ENCODE data around the gene STX1B. TPM values are rescaled to one million over a fixed set of nuclear protein-coding genes. Genes with fewer than 3 reads are reported as not detected.

Gene STX1B
- total and polyA plus RNA-seq, 4 donors, result 0.09 to 1.2 (median 0.51) TPM

DNA sequence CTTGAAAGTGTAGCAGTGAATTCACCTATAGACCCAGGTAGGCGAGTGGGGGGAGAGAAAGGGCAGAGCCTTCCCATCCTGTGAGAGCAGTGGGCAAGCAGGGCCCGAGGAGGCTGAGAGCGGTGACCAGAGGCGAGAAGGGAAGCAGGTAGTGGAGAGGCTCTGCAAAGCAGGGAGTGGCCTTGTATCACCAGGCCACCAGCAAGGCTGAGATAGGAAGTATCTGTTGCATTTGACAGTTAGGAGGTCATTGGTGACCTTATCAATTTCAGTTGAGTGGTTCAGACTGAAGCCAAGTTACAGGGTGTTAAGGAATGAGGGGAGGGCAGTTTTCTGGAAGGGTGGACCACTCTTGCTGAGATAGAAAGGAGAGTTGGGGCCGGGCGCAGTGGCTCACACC is 36.1 kb downstream of the STX1B start:
- 97% methylated on average over 6 of the region's 6 CpGs for WGBS
- H3K4me1 ChIP-seq (ENCODE audit: control insufficient read depth in 4 of 4, insufficient read depth in 4 of 4, low read length in 3 of 4), result no peaks in the 10 kb centered on the region

DNA sequence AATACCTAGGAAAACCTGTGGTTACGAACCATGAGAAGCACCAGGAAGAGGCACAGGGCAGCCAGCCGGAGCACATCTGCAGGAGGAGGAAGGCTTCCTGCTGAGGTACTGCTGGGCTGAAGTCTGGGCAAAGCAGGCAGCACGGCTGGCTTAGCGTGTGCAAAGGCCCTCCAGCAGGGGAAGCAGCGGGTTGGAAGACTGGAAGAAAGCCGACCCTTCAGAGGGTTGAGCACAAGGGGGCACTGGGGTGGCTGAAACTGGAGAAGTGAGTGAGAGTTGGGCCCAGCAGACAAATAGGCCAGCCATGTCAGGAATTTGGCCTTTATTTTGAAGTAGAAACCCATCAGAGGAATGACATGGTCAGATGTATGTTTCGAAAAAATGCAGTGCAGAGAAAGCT is 37.6 kb downstream of the STX1B start:
- no peaks in the 10 kb centered on the region for H3K27me3 ChIP-seq (ENCODE audit: control insufficient read depth in 4 of 4, insufficient read depth in 4 of 4, low read length in 3 of 4)
- 92% methylated on average over 7 of the region's 7 CpGs for WGBS

More for the DNA sequence above, 36.1 kb downstream of the STX1B start:
- H3K27ac ChIP-seq (ENCODE audit: low read depth in 1 of 2, low read length in 2 of 2), result no peak overlapping the region
- no peak overlapping the region for H3K4me3 ChIP-seq (ENCODE audit: low read depth in 1 of 3, low read length in 3 of 3)
- peaks cover 29 to 80% (median 45%) of the 10 kb centered on the region in 4 donors for H3K36me3 ChIP-seq (ENCODE audit: control insufficient read depth in 4 of 4, insufficient read depth in 3 of 4, low read depth in 1 of 4, low read length in 3 of 4)
- no peaks in the 10 kb centered on the region for H3K9me3 ChIP-seq (ENCODE audit: control insufficient read depth in 4 of 4, low read length in 3 of 4)
- no peak overlapping the region for H3K9ac ChIP-seq (ENCODE audit: low read depth in 1 of 2, low read length in 2 of 2)
- TF ChIP-seq YY1 (IDR thresholded peaks at IDR 0.05), result no peak
- no peak for DNase-seq (ENCODE audit: low spot score)
- H3K27me3 ChIP-seq (ENCODE audit: control insufficient read depth in 4 of 4, insufficient read depth in 4 of 4, low read length in 3 of 4), result no peaks in the 10 kb centered on the region

DNA sequence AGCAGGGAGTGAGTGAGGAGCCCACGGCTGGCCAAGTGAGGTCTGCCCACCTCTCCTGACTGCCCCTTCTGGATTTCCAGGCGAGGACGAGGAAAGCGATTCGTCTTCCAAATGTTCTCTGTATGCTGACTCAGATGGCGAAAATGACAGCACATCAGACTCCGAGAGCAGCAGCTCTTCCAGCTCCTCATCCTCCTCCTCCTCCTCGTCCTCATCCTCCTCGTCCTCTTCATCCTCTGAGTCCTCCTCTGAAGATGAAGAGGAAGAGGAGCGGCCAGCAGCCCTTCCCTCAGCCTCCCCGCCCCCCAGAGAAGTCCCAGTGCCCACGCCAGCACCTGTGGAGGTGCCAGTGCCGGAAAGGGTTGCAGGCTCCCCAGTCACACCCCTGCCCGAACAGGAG is 39.1 kb downstream of the STX1B start:
- TF ChIP-seq TAF1 (conservative IDR thresholded peaks at IDR 0.05), result no peak
- TF ChIP-seq NR2F2 (IDR thresholded peaks at IDR 0.05), result no peak
- no peak for TF ChIP-seq GABPA (IDR thresholded peaks at IDR 0.05 in 1 of 2, conservative IDR thresholded peaks at IDR 0.05 in 1 of 2)
- no peak for TF ChIP-seq YY1 (IDR thresholded peaks at IDR 0.05)
- WGBS, result 97% methylated on average over 14 of the region's 14 CpGs
- peaks cover 27 to 75% (median 49%) of the 10 kb centered on the region in 4 donors for H3K36me3 ChIP-seq (ENCODE audit: control insufficient read depth in 4 of 4, insufficient read depth in 3 of 4, low read depth in 1 of 4, low read length in 3 of 4)
- no peak overlapping the region for H3K27ac ChIP-seq (ENCODE audit: low read depth in 1 of 2, low read length in 2 of 2)
- no peaks in the 10 kb centered on the region for H3K4me1 ChIP-seq (ENCODE audit: control insufficient read depth in 4 of 4, insufficient read depth in 4 of 4, low read length in 3 of 4)
- H3K4me3 ChIP-seq (ENCODE audit: low read depth in 1 of 3, low read length in 3 of 3), result no peak overlapping the region
- H3K27me3 ChIP-seq (ENCODE audit: control insufficient read depth in 4 of 4, insufficient read depth in 4 of 4, low read length in 3 of 4), result no peaks in the 10 kb centered on the region
- DNase-seq (ENCODE audit: low spot score), result no peak
- H3K9me3 ChIP-seq (ENCODE audit: control insufficient read depth in 4 of 4, low read length in 3 of 4), result no peaks in the 10 kb centered on the region
- H3K9ac ChIP-seq (ENCODE audit: low read depth in 1 of 2, low read length in 2 of 2), result no peak overlapping the region

More for the DNA sequence above, 37.6 kb downstream of the STX1B start:
- no peak overlapping the region for H3K9ac ChIP-seq (ENCODE audit: low read depth in 1 of 2, low read length in 2 of 2)
- no peaks in the 10 kb centered on the region for H3K9me3 ChIP-seq (ENCODE audit: control insufficient read depth in 4 of 4, low read length in 3 of 4)
- no peaks in the 10 kb centered on the region for H3K4me1 ChIP-seq (ENCODE audit: control insufficient read depth in 4 of 4, insufficient read depth in 4 of 4, low read length in 3 of 4)
- TF ChIP-seq, protein P1, sequence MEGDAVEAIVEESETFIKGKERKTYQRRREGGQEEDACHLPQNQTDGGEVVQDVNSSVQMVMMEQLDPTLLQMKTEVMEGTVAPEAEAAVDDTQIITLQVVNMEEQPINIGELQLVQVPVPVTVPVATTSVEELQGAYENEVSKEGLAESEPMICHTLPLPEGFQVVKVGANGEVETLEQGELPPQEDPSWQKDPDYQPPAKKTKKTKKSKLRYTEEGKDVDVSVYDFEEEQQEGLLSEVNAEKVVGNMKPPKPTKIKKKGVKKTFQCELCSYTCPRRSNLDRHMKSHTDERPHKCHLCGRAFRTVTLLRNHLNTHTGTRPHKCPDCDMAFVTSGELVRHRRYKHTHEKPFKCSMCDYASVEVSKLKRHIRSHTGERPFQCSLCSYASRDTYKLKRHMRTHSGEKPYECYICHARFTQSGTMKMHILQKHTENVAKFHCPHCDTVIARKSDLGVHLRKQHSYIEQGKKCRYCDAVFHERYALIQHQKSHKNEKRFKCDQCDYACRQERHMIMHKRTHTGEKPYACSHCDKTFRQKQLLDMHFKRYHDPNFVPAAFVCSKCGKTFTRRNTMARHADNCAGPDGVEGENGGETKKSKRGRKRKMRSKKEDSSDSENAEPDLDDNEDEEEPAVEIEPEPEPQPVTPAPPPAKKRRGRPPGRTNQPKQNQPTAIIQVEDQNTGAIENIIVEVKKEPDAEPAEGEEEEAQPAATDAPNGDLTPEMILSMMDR (IDR thresholded peaks at IDR 0.05; ENCODE audit: low read depth, low read length, missing input control), result no peak
- peaks cover 33 to 79% (median 46%) of the 10 kb centered on the region in 4 donors for H3K36me3 ChIP-seq (ENCODE audit: control insufficient read depth in 4 of 4, insufficient read depth in 3 of 4, low read depth in 1 of 4, low read length in 3 of 4)
- no peak overlapping the region for H3K4me3 ChIP-seq (ENCODE audit: low read depth in 1 of 3, low read length in 3 of 3)
- no peak overlapping the region for H3K27ac ChIP-seq (ENCODE audit: low read depth in 1 of 2, low read length in 2 of 2)
- no peak for DNase-seq (ENCODE audit: low spot score)

DNA sequence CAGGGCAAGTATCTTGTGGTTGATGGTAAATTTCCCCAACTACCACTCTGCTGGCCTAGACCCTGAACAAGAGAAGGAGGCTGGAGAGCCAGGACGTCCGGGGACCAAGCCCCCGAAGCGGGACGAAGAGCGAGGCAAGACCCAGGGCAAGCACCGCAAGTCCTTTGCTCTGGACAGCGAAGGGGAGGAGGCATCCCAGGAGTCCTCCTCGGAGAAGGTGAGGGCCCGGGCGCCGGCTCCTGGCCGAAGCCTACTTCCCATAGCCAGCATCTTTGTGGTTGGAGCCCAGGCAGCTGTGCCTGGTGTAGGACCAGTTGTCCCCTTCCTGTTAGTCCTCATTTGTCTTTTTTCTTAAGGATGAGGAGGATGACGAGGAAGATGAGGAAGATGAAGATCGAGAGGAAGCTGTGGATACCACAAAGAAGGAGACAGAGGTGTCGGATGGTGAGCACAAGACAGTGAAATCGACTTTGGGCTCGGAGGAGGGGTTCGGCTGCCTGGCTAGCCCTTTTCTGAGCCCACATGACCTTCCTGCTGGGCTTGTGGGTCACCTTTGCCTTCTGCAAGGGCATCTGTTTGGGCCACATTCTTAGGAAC is 41.1 kb downstream of the STX1B start:
- no peak overlapping the region for H3K4me3 ChIP-seq (ENCODE audit: low read depth in 1 of 3, low read length in 3 of 3)
- H3K4me1 ChIP-seq (ENCODE audit: control insufficient read depth in 4 of 4, insufficient read depth in 4 of 4, low read length in 3 of 4), result no peaks in the 10 kb centered on the region
- DNase-seq (ENCODE audit: low spot score), result no peak
- 96% methylated on average over 19 of the region's 19 CpGs for WGBS
- TF ChIP-seq, protein P2, sequence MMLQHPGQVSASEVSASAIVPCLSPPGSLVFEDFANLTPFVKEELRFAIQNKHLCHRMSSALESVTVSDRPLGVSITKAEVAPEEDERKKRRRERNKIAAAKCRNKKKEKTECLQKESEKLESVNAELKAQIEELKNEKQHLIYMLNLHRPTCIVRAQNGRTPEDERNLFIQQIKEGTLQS (IDR thresholded peaks at IDR 0.05), result no peak
- TF ChIP-seq GABPA (IDR thresholded peaks at IDR 0.05 in 1 of 2, conservative IDR thresholded peaks at IDR 0.05 in 1 of 2), result no peak
- TF ChIP-seq, protein P3, sequence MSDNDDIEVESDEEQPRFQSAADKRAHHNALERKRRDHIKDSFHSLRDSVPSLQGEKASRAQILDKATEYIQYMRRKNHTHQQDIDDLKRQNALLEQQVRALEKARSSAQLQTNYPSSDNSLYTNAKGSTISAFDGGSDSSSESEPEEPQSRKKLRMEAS (IDR thresholded peaks at IDR 0.05), result no peak
- no peak for TF ChIP-seq TAF1 (conservative IDR thresholded peaks at IDR 0.05)
- TF ChIP-seq JUND (IDR thresholded peaks at IDR 0.05), result no peak
- TF ChIP-seq, protein P4, sequence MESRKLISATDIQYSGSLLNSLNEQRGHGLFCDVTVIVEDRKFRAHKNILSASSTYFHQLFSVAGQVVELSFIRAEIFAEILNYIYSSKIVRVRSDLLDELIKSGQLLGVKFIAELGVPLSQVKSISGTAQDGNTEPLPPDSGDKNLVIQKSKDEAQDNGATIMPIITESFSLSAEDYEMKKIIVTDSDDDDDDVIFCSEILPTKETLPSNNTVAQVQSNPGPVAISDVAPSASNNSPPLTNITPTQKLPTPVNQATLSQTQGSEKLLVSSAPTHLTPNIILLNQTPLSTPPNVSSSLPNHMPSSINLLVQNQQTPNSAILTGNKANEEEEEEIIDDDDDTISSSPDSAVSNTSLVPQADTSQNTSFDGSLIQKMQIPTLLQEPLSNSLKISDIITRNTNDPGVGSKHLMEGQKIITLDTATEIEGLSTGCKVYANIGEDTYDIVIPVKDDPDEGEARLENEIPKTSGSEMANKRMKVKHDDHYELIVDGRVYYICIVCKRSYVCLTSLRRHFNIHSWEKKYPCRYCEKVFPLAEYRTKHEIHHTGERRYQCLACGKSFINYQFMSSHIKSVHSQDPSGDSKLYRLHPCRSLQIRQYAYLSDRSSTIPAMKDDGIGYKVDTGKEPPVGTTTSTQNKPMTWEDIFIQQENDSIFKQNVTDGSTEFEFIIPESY (IDR thresholded peaks at IDR 0.05), result no peak
- no peaks in the 10 kb centered on the region for H3K27me3 ChIP-seq (ENCODE audit: control insufficient read depth in 4 of 4, insufficient read depth in 4 of 4, low read length in 3 of 4)
- H3K36me3 ChIP-seq (ENCODE audit: control insufficient read depth in 4 of 4, insufficient read depth in 3 of 4, low read depth in 1 of 4, low read length in 3 of 4), result peaks cover 34 to 80% (median 52%) of the 10 kb centered on the region in 4 donors
- no peaks in the 10 kb centered on the region for H3K9me3 ChIP-seq (ENCODE audit: control insufficient read depth in 4 of 4, low read length in 3 of 4)
- H3K9ac ChIP-seq (ENCODE audit: low read depth in 1 of 2, low read length in 2 of 2), result no peak overlapping the region
- no peak overlapping the region for H3K27ac ChIP-seq (ENCODE audit: low read depth in 1 of 2, low read length in 2 of 2)
